ENCODE data around the gene RMDN3.

RMDN3 gene

GRCh38 chr15:40693904-40694687 lies 61.0 kb downstream of the RMDN3 start:
- DNase-seq = no peak

- DNase-seq = no peak
Measured at GRCh38 chr15:40691737-40692136, 63.3 kb downstream of the RMDN3 start.

- DNase-seq = no peak
Measured at GRCh38 chr15:40688932-40689799, 65.9 kb downstream of the RMDN3 start.
